GM23338 (cell line): Measurements from ENCODE around the gene SETBP1. TPM values are rescaled to one million over a fixed set of nuclear protein-coding genes. Genes with fewer than 3 reads are reported as not detected.

Experiments
- ATAC-seq: fragments of 200-7000 bp; cut with Tn5 transposase; 3 replicates; pipeline ENCODE4 v1.9.1; 2020
- DNase-seq: peaks from one replicate; pipeline ENCODE4 v3.0.0-alpha.2; 2015; ENCODE audit warnings: low spot score
- H2AFZ ChIP-seq: fragments of 200-600 bp; sonication (generic); 2 replicates; pipeline ENCODE4 v1.8.0; 2016; ENCODE audit warnings: antibody characterized with exemption, mild to moderate bottlenecking, moderate library complexity
- H3F3A ChIP-seq: fragments of 200-600 bp; sonication (generic); replicated peaks from 2 replicates; pipeline ENCODE4 v1.8.0; 2017; ENCODE audit warnings: antibody characterized with exemption, mixed run types, low read depth
- H3K27ac ChIP-seq: fragments of 200-600 bp; sonication (generic); 2 replicates; pipeline ENCODE4 v1.6.1; 2016; ENCODE audit warnings: low read depth
- H3K27me3 ChIP-seq: fragments of 200-600 bp; sonication (generic); 2 replicates; pipeline ENCODE4 v1.8.0; 2016; ENCODE audit warnings: mild to moderate bottlenecking, mixed run types, moderate library complexity; ENCODE audit not compliant: insufficient read depth
- H3K36me3 ChIP-seq: fragments of 200-600 bp; sonication (generic); 2 replicates; pipeline ENCODE4 v1.8.0; 2016; ENCODE audit warnings: mild to moderate bottlenecking; ENCODE audit not compliant: insufficient read depth
- H3K4me1 ChIP-seq: fragments of 200-600 bp; sonication (generic); 2 replicates; pipeline ENCODE4 v1.8.0; 2016; ENCODE audit warnings: mild to moderate bottlenecking, moderate library complexity; ENCODE audit not compliant: insufficient read depth
- H3K4me2 ChIP-seq: fragments of 200-600 bp; sonication (generic); 2 replicates; pipeline ENCODE4 v1.7.1; 2017; ENCODE audit warnings: mixed run types
- H3K4me3 ChIP-seq: fragments of 200-600 bp; sonication (generic); 2 replicates; pipeline ENCODE4 v1.6.1; 2016; ENCODE audit warnings: mixed run types
- H3K79me2 ChIP-seq: fragments of 200-600 bp; sonication (generic); replicated peaks from 2 replicates; pipeline ENCODE4 v1.8.0; 2017; ENCODE audit warnings: mild to moderate bottlenecking; ENCODE audit not compliant: insufficient read depth
- H3K9me2 ChIP-seq: fragments of 200-600 bp; sonication (generic); 2 replicates; pipeline ENCODE4 v1.8.0; 2017; ENCODE audit not compliant: insufficient read depth
- H4K20me1 ChIP-seq: fragments of 200-600 bp; sonication (generic); replicated peaks from 2 replicates; pipeline ENCODE4 v1.8.0; 2017; ENCODE audit warnings: mild to moderate bottlenecking; ENCODE audit not compliant: insufficient read depth
- H3K27ac Mint-ChIP-seq: 2 replicates; pipeline ENCODE4 v1.8.0; 2020; ENCODE audit warnings: inconsistent platforms, mild to moderate bottlenecking, moderate library complexity, mixed read lengths
- H3K27me3 Mint-ChIP-seq: 3 replicates; pipeline ENCODE4 v1.8.0; 2022; ENCODE audit warnings: low read depth, mild to moderate bottlenecking, moderate library complexity, mixed read lengths, inconsistent platforms; ENCODE audit not compliant: insufficient read depth, poor library complexity
- H3K36me3 Mint-ChIP-seq: 3 replicates; pipeline ENCODE4 v1.8.0; 2021; ENCODE audit warnings: low read depth, mild to moderate bottlenecking, inconsistent platforms, moderate library complexity, mixed read lengths
- H3K4me1 Mint-ChIP-seq: 3 replicates; pipeline ENCODE4 v1.8.0; 2020; ENCODE audit warnings: mild to moderate bottlenecking, inconsistent platforms, mixed read lengths
- H3K4me3 Mint-ChIP-seq: 3 replicates; pipeline ENCODE4 v1.8.0; 2021; ENCODE audit warnings: moderate library complexity, mild to moderate bottlenecking, inconsistent platforms, mixed read lengths
- H3K9me3 Mint-ChIP-seq: 3 replicates; pipeline ENCODE4 v1.8.0; 2020; ENCODE audit warnings: moderate library complexity, mild to moderate bottlenecking, inconsistent platforms, mixed read lengths
- CREB1 ChIP-seq: fragments of 250-450 bp; sonication (Bioruptor Pico); IDR thresholded peaks from 2 replicates; pipeline ENCODE4 v1.5.0; 2020; ENCODE audit warnings: low read depth, mild to moderate bottlenecking, moderate library complexity
- EZH2 ChIP-seq: fragments of 200-600 bp; sonication (generic); IDR thresholded peaks from one replicate; pipeline ENCODE4 v1.8.0; 2017; ENCODE audit warnings: antibody characterized with exemption, mild to moderate bottlenecking, low read depth; ENCODE audit not compliant: unreplicated experiment
- EZH2phosphoT487 ChIP-seq: fragments of 200-600 bp; sonication (generic); IDR thresholded peaks from one replicate; pipeline ENCODE4 v1.8.1; 2018; ENCODE audit warnings: antibody characterized with exemption; ENCODE audit not compliant: unreplicated experiment
- NANOG ChIP-seq: IDR thresholded peaks from 2 replicates; pipeline ENCODE4 v1.6.1; 2016; ENCODE audit warnings: antibody characterized with exemption, borderline replicate concordance
- POLR2AphosphoS5 ChIP-seq: IDR thresholded peaks from 2 replicates; pipeline ENCODE4 v1.6.1; 2016; ENCODE audit warnings: antibody characterized with exemption, low read depth
- STAT1 ChIP-seq: IDR thresholded peaks from one replicate; pipeline ENCODE4 v1.6.1; 2016; ENCODE audit warnings: antibody characterized with exemption; ENCODE audit not compliant: unreplicated experiment
- ZNF114 ChIP-seq: fragments of 250-450 bp; sonication (Bioruptor Pico); IDR thresholded peaks from 2 replicates; pipeline ENCODE4 v1.5.0; 2020; ENCODE audit warnings: mild to moderate bottlenecking, moderate library complexity
- polyA plus RNA-seq: library from polyadenylated mRNA; unstranded; fragments of >200 nt; fragmentation: Nextera tagmentation; extraction: Ambion mirVana; gene quantifications from 2 replicates; pipeline ENCODE4 v1.2.1, GENCODE V29; 2016
- total RNA-seq: library from RNA; depleted of rRNA; stranded (reverse); fragments of >200 nt; shearing (Covaris generic); gene quantifications from 2 replicates; pipeline ENCODE4 v1.2.3, GENCODE V29; 2014
- TF ChIP-seq, protein P1 (sequence below): IDR thresholded peaks from one replicate; pipeline ENCODE4 v1.6.1; 2018; ENCODE audit warnings: antibody characterized with exemption; ENCODE audit not compliant: unreplicated experiment
- TF ChIP-seq, protein P2 (sequence below): IDR thresholded peaks from 2 replicates; pipeline ENCODE4 v1.6.1; 2016; ENCODE audit warnings: antibody characterized with exemption
- TF ChIP-seq, protein P3 (sequence below): fragments of 250-450 bp; sonication (Bioruptor Pico); IDR thresholded peaks from 2 replicates; pipeline ENCODE4 v1.5.0; 2020; ENCODE audit warnings: mild to moderate bottlenecking, moderate library complexity

The SETBP1 gene
- total and polyA plus RNA-seq, 2 experiments from 2014 or later = 1.6 to 5.5 TPM

DNA sequence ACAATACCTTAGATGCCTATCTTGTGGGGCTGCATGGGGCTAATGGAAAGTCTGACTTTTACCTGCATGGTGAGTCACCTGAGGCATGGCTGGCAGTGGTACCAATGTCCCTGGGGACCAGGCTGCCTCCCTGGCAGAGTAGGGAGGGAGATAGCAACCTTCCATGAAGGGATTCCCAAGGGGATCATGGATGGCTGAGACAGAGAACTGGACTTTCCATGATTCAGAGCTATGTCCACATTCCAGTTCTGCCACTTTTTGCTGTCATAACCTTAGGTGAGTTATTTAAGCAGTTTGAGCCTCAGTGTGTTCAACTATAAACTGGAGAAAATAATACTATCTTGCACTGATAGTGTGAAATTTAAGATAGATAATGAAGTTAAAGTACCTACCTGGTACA, 178.6 kb downstream of the SETBP1 start (continued):
- TF ChIP-seq, protein P1, sequence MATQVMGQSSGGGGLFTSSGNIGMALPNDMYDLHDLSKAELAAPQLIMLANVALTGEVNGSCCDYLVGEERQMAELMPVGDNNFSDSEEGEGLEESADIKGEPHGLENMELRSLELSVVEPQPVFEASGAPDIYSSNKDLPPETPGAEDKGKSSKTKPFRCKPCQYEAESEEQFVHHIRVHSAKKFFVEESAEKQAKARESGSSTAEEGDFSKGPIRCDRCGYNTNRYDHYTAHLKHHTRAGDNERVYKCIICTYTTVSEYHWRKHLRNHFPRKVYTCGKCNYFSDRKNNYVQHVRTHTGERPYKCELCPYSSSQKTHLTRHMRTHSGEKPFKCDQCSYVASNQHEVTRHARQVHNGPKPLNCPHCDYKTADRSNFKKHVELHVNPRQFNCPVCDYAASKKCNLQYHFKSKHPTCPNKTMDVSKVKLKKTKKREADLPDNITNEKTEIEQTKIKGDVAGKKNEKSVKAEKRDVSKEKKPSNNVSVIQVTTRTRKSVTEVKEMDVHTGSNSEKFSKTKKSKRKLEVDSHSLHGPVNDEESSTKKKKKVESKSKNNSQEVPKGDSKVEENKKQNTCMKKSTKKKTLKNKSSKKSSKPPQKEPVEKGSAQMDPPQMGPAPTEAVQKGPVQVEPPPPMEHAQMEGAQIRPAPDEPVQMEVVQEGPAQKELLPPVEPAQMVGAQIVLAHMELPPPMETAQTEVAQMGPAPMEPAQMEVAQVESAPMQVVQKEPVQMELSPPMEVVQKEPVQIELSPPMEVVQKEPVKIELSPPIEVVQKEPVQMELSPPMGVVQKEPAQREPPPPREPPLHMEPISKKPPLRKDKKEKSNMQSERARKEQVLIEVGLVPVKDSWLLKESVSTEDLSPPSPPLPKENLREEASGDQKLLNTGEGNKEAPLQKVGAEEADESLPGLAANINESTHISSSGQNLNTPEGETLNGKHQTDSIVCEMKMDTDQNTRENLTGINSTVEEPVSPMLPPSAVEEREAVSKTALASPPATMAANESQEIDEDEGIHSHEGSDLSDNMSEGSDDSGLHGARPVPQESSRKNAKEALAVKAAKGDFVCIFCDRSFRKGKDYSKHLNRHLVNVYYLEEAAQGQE = no peak
- TF ChIP-seq CREB1 = no peak
- TF ChIP-seq STAT1 = no peak
- no peak for TF ChIP-seq POLR2AphosphoS5

DNA sequence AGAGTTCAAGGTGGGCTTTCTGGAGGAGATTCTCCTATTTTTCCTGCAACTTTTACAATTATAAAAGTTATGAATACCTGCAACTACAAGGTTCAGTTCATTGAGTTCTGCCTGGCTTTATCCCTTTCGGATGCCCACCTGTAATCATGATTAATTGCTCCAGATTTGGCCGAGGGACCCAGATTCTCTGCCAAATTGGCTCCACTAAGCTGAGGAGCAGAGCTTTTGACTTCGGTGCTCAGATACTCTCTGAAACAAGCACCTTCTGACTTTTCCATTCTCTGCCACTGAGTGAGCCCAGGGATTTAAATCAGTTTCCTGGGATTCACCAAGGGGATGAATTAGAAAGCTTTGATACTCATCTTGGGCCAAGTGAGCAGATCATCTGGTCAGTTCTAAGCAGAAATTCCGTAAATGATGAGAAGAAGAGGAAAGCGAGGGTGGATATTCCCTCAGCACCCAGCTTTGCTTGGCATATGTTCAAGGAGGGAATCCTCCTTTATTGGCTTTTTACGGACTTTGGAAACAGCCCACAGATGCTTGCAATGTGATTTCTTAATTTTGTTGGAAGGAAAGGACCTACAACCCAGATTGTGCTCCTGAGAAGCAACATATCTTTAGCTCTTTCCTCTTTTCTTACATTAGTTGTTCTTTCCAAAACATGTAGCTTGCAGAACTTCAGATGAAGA, 179.2 kb downstream of the SETBP1 start:
- Histone ChIP-seq H4K20me1 (no peaks in the 10 kb centered on the region), H3K4me3 (no peak overlapping the region), H3K79me2 (no peaks in the 10 kb centered on the region), H2AFZ (no peak overlapping the region), H3F3A (no peaks in the 10 kb centered on the region), H3K4me2 (no peak overlapping the region), H3K36me3 (no peaks in the 10 kb centered on the region), H3K4me1 (no peaks in the 10 kb centered on the region), H3K27me3 (no peaks in the 10 kb centered on the region), H3K9me2 (no peaks in the 10 kb centered on the region), H3K27ac (no peak overlapping the region)
- ATAC-seq (no peak), DNase-seq (no peak)
- Mint-ChIP-seq H3K27me3 (peaks cover 7% of the 10 kb centered on the region), H3K9me3 (no peaks in the 10 kb centered on the region), H3K4me3 (no peak overlapping the region), H3K36me3 (0 out of 3 replicates have a peak, but pooled peaks cover 3% of the 10 kb centered on the region), H3K27ac (no peak overlapping the region), H3K4me1 (peaks cover 8% of the 10 kb centered on the region)
- TF ChIP-seq, protein P2, sequence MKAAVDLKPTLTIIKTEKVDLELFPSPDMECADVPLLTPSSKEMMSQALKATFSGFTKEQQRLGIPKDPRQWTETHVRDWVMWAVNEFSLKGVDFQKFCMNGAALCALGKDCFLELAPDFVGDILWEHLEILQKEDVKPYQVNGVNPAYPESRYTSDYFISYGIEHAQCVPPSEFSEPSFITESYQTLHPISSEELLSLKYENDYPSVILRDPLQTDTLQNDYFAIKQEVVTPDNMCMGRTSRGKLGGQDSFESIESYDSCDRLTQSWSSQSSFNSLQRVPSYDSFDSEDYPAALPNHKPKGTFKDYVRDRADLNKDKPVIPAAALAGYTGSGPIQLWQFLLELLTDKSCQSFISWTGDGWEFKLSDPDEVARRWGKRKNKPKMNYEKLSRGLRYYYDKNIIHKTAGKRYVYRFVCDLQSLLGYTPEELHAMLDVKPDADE = no peak
- TF ChIP-seq NANOG (no peak), ZNF114 (CRISPR knock-in tag) (no peak), EZH2phosphoT487 (no peak), POLR2AphosphoS5 (no peak), CREB1 (no peak), EZH2 (no peak), STAT1 (no peak)
- TF ChIP-seq, protein P3, sequence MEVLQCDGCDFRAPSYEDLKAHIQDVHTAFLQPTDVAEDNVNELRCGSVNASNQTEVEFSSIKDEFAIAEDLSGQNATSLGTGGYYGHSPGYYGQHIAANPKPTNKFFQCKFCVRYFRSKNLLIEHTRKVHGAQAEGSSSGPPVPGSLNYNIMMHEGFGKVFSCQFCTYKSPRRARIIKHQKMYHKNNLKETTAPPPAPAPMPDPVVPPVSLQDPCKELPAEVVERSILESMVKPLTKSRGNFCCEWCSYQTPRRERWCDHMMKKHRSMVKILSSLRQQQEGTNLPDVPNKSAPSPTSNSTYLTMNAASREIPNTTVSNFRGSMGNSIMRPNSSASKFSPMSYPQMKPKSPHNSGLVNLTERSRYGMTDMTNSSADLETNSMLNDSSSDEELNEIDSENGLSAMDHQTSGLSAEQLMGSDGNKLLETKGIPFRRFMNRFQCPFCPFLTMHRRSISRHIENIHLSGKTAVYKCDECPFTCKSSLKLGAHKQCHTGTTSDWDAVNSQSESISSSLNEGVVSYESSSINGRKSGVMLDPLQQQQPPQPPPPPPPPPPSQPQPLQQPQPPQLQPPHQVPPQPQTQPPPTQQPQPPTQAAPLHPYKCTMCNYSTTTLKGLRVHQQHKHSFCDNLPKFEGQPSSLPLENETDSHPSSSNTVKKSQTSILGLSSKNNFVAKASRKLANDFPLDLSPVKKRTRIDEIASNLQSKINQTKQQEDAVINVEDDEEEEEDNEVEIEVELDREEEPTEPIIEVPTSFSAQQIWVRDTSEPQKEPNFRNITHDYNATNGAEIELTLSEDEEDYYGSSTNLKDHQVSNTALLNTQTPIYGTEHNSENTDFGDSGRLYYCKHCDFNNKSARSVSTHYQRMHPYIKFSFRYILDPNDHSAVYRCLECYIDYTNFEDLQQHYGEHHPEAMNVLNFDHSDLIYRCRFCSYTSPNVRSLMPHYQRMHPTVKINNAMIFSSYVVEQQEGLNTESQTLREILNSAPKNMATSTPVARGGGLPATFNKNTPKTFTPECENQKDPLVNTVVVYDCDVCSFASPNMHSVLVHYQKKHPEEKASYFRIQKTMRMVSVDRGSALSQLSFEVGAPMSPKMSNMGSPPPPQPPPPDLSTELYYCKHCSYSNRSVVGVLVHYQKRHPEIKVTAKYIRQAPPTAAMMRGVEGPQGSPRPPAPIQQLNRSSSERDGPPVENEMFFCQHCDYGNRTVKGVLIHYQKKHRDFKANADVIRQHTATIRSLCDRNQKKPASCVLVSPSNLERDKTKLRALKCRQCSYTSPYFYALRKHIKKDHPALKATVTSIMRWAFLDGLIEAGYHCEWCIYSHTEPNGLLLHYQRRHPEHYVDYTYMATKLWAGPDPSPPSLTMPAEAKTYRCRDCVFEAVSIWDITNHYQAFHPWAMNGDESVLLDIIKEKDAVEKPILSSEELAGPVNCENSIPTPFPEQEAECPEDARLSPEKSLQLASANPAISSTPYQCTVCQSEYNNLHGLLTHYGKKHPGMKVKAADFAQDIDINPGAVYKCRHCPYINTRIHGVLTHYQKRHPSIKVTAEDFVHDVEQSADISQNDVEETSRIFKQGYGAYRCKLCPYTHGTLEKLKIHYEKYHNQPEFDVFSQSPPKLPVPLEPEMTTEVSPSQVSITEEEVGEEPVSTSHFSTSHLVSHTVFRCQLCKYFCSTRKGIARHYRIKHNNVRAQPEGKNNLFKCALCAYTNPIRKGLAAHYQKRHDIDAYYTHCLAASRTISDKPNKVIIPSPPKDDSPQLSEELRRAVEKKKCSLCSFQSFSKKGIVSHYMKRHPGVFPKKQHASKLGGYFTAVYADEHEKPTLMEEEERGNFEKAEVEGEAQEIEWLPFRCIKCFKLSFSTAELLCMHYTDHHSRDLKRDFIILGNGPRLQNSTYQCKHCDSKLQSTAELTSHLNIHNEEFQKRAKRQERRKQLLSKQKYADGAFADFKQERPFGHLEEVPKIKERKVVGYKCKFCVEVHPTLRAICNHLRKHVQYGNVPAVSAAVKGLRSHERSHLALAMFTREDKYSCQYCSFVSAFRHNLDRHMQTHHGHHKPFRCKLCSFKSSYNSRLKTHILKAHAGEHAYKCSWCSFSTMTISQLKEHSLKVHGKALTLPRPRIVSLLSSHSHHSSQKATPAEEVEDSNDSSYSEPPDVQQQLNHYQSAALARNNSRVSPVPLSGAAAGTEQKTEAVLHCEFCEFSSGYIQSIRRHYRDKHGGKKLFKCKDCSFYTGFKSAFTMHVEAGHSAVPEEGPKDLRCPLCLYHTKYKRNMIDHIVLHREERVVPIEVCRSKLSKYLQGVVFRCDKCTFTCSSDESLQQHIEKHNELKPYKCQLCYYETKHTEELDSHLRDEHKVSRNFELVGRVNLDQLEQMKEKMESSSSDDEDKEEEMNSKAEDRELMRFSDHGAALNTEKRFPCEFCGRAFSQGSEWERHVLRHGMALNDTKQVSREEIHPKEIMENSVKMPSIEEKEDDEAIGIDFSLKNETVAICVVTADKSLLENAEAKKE (CRISPR knock-in tag) = no peak
- TF ChIP-seq, protein P1 = no peak
